Activated naive CD8-positive, alpha-beta T cell treated with anti-CD3 and anti-CD28 coated beads, Interleukin-2, amount 50 U/mL, for 24 hours (primary cell): ENCODE data around the gene TBC1D4.

Experiments used
- ATAC-seq: fragments of 150-1000 bp; cut with Tn5 transposase; one replicate; pipeline ENCODE4 v1.10.0; 2021
- DNase-seq: peaks from one replicate; pipeline ENCODE4 v3.0.0; 2021
- H3K27ac Mint-ChIP-seq: one replicate; pipeline ENCODE4 v1.8.0; 2021; ENCODE audit warnings: mild to moderate bottlenecking, mixed read lengths
- H3K27me3 Mint-ChIP-seq: one replicate; pipeline ENCODE4 v1.8.0; 2021; ENCODE audit warnings: mixed read lengths
- H3K36me3 Mint-ChIP-seq: one replicate; pipeline ENCODE4 v1.8.0; 2021; ENCODE audit warnings: low read depth, mixed read lengths
- H3K4me1 Mint-ChIP-seq: one replicate; pipeline ENCODE4 v1.8.0; 2021; ENCODE audit warnings: mixed read lengths
- H3K4me3 Mint-ChIP-seq: one replicate; pipeline ENCODE4 v1.8.0; 2021; ENCODE audit warnings: mild to moderate bottlenecking, moderate library complexity, mixed read lengths
- H3K9me3 Mint-ChIP-seq: one replicate; pipeline ENCODE4 v1.8.0; 2021; ENCODE audit warnings: mixed read lengths

The TBC1D4 gene

DNA sequence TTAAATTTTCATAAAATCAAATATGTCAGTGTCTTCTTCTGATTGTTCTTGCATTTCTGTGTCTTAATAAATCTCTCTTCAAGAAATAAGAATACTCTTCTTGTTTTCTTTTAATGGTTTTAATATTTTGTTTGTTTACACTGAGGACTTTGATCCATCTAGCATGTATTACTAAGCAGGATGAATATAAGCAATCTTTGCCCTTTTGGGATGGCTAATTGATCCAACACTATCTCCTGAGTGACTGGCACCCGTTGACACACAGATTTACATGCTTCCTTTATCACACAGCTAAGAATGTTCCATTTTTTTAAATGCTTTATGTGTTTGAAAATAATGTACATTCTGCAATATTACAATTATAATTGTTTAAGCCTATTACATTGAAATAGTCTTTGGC lies 134.5 kb downstream of the TBC1D4 start:
- no peak overlapping the region for H3K27ac Mint-ChIP-seq

DNA sequence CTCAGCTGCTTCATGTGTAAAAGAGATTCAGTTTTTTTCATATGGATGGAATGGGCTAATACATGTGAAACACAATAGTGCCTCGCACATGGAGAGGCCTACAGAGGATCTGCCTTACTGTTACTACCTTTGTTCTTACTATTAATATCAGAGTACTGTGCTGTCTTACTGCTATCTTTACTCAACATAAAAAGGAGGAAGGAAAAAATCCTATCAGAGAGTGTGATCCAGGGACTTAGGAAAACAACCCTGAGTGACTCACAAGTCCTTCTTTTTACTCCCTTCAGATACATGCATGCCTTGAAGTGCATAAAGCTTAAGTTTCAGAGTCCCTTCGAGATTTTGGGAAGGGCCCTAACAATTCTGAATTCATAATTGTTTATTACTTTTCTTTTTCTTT lies 136.8 kb downstream of the TBC1D4 start:
- no peaks in the 10 kb centered on the region for H3K9me3 Mint-ChIP-seq
- peaks cover 7% of the 10 kb centered on the region for H3K4me1 Mint-ChIP-seq
- no peak overlapping the region for H3K4me3 Mint-ChIP-seq
- H3K27me3 Mint-ChIP-seq = no peaks in the 10 kb centered on the region
- DNase-seq (no peak), ATAC-seq (no peak)
- peaks cover 5% of the 10 kb centered on the region for H3K36me3 Mint-ChIP-seq
- H3K27ac Mint-ChIP-seq = no peak overlapping the region

More for the DNA sequence above, 134.5 kb downstream of the TBC1D4 start:
- Mint-ChIP-seq H3K4me1 (peaks cover 7% of the 10 kb centered on the region), H3K9me3 (peaks cover 5% of the 10 kb centered on the region), H3K36me3 (peaks cover 9% of the 10 kb centered on the region), H3K4me3 (no peak overlapping the region), H3K27me3 (no peaks in the 10 kb centered on the region)
- no peak for DNase-seq
- no peak for ATAC-seq

DNA sequence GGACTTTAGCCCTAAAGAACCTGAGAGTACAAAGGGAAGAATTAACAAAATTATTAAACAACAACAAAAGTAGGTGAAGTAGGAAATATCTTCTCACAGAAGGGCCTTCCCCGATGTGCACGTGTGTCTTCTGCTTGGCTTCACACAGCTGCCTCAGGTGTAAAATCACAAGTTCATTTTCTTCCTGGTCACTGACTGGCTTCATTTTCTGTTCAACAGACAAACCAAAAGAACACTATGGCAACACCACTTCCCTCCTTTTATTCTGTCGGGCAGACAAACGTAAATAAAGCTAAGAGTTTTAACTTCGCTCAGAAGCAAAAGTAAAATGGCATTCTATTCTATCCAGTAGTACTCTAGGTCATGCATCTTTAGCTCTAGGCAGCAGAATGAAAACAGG lies 140.9 kb downstream of the TBC1D4 start:
- no peak overlapping the region for H3K27ac Mint-ChIP-seq
- no peak for DNase-seq
- ATAC-seq = no peak
- no peaks in the 10 kb centered on the region for H3K27me3 Mint-ChIP-seq
- H3K9me3 Mint-ChIP-seq = no peaks in the 10 kb centered on the region
- H3K36me3 Mint-ChIP-seq = peaks cover 3% of the 10 kb centered on the region
- no peak overlapping the region for H3K4me3 Mint-ChIP-seq
- H3K4me1 Mint-ChIP-seq = peaks cover 3% of the 10 kb centered on the region

DNA sequence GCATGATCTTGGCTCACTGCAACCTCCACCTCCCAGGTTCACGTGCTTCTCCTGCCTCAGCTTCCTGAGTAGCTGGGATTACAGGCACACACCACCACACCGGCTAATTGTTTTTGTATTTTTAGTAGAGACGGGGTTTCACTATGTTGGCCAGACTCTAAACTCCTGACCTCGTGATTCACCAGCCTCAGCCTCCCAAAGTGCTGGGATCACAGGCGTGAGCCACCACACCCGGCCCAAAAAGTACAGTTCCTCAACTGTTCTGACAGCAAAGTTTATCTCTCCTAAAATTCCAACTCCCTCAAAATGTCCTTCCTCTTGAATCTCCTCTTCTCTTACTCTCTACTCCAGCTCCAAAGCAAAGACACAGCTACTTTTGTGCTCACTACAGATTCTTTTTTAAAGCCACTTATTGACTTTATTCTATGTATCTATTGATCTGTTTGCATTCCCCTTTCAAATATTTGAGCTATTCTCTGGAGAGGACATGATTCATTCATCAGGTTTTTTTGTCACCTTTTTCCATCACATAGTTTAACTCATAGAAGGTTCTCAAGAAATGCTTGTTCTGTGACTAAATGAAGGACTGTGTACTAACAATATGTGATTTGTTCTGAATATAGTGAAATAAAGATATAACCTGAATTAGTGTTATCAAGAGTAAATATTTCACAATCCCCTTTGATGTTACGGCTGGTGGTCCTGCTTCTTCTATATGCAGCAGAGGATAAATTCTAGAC lies 142.2 kb downstream of the TBC1D4 start:
- H3K4me3 Mint-ChIP-seq = no peak overlapping the region
- no peak overlapping the region for H3K27ac Mint-ChIP-seq
- H3K9me3 Mint-ChIP-seq = no peaks in the 10 kb centered on the region
- H3K36me3 Mint-ChIP-seq = peaks cover 8% of the 10 kb centered on the region
- no peak for ATAC-seq
- DNase-seq = no peak
- peaks cover 3% of the 10 kb centered on the region for H3K4me1 Mint-ChIP-seq
- H3K27me3 Mint-ChIP-seq = no peaks in the 10 kb centered on the region

DNA sequence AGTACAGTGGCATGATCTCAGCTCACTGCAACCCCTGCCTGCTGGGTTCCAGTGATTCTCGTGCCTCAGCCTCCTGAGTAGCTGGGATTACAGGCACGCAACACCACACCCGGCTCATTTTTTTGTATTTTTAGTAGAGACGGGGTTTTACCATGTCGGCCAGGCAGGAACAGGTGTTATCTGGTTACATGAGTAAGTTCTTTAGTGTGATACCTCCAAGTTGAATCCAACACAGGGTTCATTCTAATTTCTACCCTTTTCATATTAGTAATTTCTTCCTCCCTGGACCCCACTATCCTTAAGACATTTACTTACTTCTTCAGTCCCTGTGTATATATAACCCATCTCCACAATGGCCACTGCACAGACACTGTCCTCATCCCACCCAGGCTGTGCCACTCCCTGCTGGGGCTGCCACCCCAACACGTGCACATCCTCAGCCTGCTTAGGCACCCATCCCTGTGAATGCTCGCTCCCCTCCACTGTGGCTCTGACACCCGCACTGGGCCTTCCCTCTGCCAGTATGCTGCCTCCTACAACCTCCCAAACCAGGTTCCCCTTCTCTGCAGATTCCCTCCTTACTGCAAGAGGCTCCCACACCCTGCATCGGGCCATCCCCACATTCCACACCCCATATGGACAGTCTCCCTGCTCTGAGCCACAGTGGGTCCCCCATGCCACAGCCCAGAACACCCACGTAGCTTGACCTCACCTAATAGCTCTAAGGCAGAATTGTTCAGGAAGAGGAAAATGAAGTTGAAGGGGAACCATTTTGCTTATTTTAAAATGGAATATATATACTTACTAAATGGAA lies 147.1 kb downstream of the TBC1D4 start:
- DNase-seq (no peak), ATAC-seq (no peak)
- H3K4me1 Mint-ChIP-seq = peaks cover 1% of the 10 kb centered on the region
- no peaks in the 10 kb centered on the region for H3K9me3 Mint-ChIP-seq
- H3K27me3 Mint-ChIP-seq = no peaks in the 10 kb centered on the region
- peaks cover 9% of the 10 kb centered on the region for H3K36me3 Mint-ChIP-seq
- no peak overlapping the region for H3K27ac Mint-ChIP-seq
- no peak overlapping the region for H3K4me3 Mint-ChIP-seq

DNA sequence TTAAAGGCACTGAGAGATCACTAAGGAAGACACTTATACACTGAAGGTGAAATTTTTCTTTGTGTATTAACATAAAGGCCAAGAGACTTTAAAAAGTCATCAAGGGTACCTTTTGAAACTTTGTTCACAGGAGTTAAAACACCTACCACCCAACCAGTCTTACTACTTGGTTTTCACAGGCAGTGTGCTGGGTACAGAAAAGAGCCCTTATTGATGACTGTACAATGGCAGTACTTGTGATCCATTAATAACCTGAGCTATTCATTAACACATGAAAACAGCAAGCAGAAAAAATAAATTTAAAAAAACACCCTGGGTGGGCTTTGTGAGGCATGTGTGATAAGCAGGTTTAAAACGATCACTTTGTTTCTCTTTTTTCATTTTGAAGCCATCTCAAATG lies 148.9 kb downstream of the TBC1D4 start:
- Mint-ChIP-seq H3K27me3 (no peaks in the 10 kb centered on the region), H3K27ac (no peak overlapping the region), H3K4me1 (no peaks in the 10 kb centered on the region), H3K4me3 (no peak overlapping the region), H3K36me3 (peaks cover 7% of the 10 kb centered on the region), H3K9me3 (no peaks in the 10 kb centered on the region)
- no peak for DNase-seq
- no peak for ATAC-seq

DNA sequence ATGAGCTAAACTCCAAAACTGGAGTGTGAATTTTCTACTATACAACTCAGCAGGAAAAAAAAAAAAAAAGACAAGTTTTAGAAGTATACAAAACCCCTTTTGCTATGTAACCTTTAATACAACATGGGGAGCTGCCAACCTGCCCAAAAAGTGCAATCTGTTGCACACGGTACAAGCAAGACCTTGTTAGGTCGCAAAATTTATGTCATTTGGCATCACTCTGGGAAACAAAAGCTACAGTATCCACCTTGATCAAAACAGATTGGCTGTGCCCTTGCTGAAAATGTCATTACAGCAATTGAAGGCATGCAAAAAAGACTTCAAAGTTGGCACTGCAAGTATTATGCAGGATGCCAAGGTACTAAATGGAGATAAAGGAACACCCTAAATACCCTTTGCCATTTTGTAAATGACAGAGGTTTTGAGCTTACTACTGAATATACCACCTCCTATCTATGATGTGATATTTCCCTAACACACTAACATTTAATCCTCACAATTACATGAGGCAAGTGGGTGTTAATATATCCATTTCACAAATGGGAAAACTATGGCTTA lies 150.1 kb downstream of the TBC1D4 start:
- Mint-ChIP-seq H3K9me3 (no peaks in the 10 kb centered on the region), H3K27ac (no peak overlapping the region), H3K4me1 (peaks cover 10% of the 10 kb centered on the region), H3K36me3 (peaks cover 7% of the 10 kb centered on the region), H3K4me3 (no peak overlapping the region), H3K27me3 (no peaks in the 10 kb centered on the region)
- ATAC-seq = no peak
- no peak for DNase-seq

DNA sequence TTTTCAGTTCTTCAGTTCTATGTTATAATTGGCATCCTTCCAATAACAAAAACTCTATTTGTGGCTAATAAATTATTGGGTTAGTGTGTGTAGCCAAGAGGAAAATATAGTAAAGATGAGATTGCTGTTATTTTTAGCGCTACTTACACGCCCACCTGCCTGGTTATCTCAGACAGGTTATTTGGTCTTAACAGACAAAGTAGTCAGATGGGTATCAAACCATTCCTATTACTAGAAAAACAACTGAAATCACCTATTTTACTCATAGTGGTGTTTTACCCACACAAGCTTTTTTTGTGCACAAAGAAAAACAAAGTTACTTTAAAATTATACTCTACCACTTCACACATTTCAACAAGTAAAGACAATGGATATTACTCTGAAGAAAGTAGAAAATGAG lies 151.2 kb downstream of the TBC1D4 start:
- H3K9me3 Mint-ChIP-seq = no peaks in the 10 kb centered on the region
- H3K36me3 Mint-ChIP-seq = peaks cover 5% of the 10 kb centered on the region
- H3K27ac Mint-ChIP-seq = no peak overlapping the region
- ATAC-seq (no peak), DNase-seq (no peak)
- H3K27me3 Mint-ChIP-seq = no peaks in the 10 kb centered on the region
- peaks cover 17% of the 10 kb centered on the region for H3K4me1 Mint-ChIP-seq
- H3K4me3 Mint-ChIP-seq = no peak overlapping the region

DNA sequence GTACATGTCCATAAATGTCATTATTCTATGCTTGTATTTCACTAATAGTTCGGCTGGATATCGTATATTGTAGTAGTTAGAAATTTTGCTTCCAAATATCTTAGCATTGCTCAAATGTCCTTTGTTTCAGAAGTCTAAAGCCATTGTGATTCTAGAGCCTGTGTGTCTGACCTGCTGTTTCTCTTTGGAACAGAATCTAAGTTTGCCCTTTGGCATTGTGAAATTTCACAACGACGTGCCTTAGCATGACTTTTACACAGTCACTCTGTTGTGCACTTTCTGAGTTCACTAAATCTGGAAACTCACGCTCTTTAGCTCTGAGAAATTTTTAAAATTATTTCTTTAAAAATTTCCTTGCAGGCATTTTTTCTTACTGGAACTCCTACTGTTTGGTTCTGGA lies 152.2 kb downstream of the TBC1D4 start:
- Mint-ChIP-seq H3K36me3 (peaks cover 1% of the 10 kb centered on the region), H3K4me1 (peaks cover 17% of the 10 kb centered on the region), H3K9me3 (no peaks in the 10 kb centered on the region), H3K27me3 (no peaks in the 10 kb centered on the region), H3K4me3 (no peak overlapping the region), H3K27ac (no peak overlapping the region)
- ATAC-seq (no peak), DNase-seq (no peak)

DNA sequence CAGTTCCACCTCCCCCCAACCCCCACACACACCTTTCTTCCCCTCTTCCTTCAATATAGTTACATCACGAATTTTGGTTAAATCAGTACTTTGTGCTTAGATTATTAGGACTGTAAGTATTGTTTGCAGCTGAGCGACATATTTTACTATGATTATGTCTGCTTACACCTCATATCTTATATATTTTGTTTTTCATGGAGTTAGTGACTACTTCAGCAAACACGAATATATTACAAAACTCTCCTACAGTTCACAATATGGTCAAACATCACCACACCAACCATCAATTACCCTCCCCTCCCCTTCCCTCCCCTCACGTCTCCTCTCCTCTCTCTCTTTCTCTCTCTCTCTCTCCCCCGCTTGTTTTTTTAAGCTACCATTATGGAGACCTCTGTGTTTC lies 152.9 kb downstream of the TBC1D4 start:
- Mint-ChIP-seq H3K27me3 (no peaks in the 10 kb centered on the region), H3K36me3 (peaks cover 6% of the 10 kb centered on the region), H3K27ac (no peak overlapping the region), H3K4me1 (peaks cover 19% of the 10 kb centered on the region), H3K9me3 (no peaks in the 10 kb centered on the region), H3K4me3 (no peak overlapping the region)
- no peak for DNase-seq
- ATAC-seq = no peak

DNA sequence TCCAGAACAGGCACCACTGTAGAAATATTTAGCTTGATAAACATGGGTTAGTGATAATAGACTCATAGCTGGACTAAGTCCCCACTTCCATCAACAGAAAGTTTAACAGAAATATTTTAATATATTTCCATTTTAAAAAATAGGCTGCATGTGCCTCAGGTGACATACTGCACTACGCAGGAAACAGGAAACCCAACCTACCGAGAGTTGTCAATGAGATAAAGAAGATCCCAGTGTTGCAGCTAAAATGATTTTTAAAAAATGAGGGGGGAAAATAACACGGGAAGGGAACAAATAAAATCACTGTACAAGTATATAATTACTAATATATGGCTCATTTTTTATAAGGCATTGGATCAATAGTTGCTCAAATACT lies 154.8 kb downstream of the TBC1D4 start:
- ATAC-seq = no peak
- peaks cover 15% of the 10 kb centered on the region for H3K36me3 Mint-ChIP-seq
- DNase-seq = no peak
- no peaks in the 10 kb centered on the region for H3K27me3 Mint-ChIP-seq
- peak overlapping the region; percentile 92 for H3K4me3 Mint-ChIP-seq
- no peaks in the 10 kb centered on the region for H3K9me3 Mint-ChIP-seq
- H3K27ac Mint-ChIP-seq = peak overlapping the region; percentile 95
- peaks cover 25% of the 10 kb centered on the region for H3K4me1 Mint-ChIP-seq

DNA sequence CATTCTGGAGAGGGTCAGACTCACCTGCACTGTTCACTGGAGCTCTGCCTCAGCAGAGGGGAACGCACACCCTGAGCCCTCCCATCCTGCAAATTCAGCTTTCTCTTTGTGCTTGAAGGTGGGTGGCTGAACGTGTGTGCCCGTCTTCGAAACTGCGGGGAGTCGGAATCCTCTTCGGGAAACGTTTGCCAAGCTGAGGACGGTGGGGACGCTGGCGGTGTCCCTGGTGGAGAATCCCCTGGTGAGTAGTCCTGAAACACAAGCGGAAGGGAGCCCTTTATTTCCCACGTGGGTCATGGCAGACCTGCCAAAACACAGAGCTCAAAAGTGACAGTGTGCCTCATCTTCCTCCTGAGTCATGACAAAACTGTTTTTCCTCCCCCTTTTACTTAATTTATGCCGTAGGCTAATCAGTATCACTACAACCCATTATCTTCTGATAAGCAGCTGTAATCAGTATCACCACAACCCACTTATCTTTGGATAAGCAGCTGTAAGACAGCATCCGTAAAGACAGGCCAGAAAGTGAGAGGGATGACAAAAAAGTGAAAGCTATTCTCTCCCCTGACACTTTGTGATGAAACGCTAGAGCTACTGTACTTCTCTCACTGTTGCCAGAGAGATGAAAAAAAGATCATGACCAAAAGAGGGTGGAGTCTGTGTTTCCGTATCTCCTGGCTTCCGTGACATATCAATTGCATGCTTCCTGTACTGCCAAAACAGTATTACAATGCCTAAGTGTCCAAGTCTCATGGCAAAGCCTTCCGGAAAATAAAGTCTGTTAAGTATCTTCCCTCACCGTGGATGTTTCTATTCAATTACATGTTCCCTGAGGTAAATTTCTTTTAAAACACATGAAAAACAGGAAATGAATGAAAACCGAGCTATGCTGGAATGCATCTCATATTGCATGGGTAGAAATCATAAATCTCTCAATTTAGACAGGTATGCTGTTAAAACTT lies 155.5 kb downstream of the TBC1D4 start:
- no peaks in the 10 kb centered on the region for H3K9me3 Mint-ChIP-seq
- peak; percentile 89 for ATAC-seq
- DNase-seq = peak; percentile 63
- no peaks in the 10 kb centered on the region for H3K27me3 Mint-ChIP-seq
- peak overlapping the region; percentile 92 for H3K4me3 Mint-ChIP-seq
- H3K4me1 Mint-ChIP-seq = peaks cover 32% of the 10 kb centered on the region
- peaks cover 19% of the 10 kb centered on the region for H3K36me3 Mint-ChIP-seq
- peak overlapping the region; percentile 95 for H3K27ac Mint-ChIP-seq

DNA sequence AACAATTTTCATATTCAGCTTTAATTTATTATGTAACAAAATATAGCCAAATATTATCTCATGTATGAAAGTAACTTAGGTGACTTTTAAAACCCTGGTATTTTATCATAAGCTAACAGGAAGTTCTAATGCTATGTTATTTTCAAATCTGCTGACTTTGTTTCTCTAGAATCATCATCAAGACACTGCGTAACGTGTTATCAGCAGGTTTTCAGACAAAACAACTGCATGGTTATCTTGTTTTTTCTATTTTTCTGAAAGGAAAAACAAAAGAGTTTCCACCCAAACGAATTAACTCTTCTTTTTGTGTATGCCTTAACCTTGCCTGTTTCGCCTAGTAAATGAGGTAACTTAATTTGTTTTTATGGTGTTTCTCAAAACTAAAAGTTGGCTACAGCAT lies 156.3 kb downstream of the TBC1D4 start:
- H3K4me3 Mint-ChIP-seq = peak overlapping the region; percentile 92
- peaks cover 37% of the 10 kb centered on the region for H3K4me1 Mint-ChIP-seq
- H3K27ac Mint-ChIP-seq = peak overlapping the region; percentile 95
- H3K9me3 Mint-ChIP-seq = no peaks in the 10 kb centered on the region
- no peaks in the 10 kb centered on the region for H3K27me3 Mint-ChIP-seq
- ATAC-seq (no peak), DNase-seq (no peak)
- peaks cover 23% of the 10 kb centered on the region for H3K36me3 Mint-ChIP-seq

DNA sequence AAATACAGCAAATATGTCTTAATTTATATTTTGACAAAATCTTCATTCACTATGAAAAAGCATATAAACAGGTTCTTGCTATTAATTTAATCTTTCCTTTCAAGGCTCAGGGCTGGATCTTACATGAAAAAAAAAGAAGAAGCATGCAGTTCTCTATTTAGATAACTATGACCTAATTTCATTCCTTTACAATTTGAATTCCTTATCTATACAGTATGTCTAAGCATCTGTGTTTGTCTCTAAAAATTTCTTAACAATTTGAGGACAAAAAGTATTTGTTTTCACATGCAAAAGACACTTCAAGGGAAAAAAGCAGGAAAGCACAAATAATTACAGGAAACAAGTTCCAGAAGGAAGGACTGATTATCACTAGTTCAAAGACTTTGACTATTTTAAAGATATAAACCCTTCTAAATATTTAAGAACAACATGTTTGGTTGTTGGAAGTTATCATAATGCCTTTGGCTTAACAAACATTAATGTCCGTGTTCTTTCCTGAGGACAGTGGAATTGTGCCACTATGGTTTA lies 157.5 kb downstream of the TBC1D4 start:
- Mint-ChIP-seq H3K36me3 (peaks cover 23% of the 10 kb centered on the region), H3K9me3 (no peaks in the 10 kb centered on the region), H3K4me1 (peaks cover 44% of the 10 kb centered on the region), H3K27me3 (no peaks in the 10 kb centered on the region), H3K4me3 (peak overlapping the region; percentile 92), H3K27ac (peak overlapping the region; percentile 95)
- no peak for DNase-seq
- ATAC-seq = no peak
